Measurements from ENCODE around the gene MOB1B. TPM values are rescaled to one million over a fixed set of nuclear protein-coding genes. Genes with fewer than 3 reads are reported as not detected.

Gene MOB1B
- total and polyA plus RNA-seq, 2 of the 13 experiments (the other 11 are each of a cell fraction or from before 2014, with no cell fraction given): 3.9 to 4.0 TPM

- CTCF ChIA-PET (ENCODE audit: low intra/inter-chr PET ratio, low total read pairs): no interaction called here
Observed at GRCh38 chr4:71008196-71008595, 106.0 kb downstream of the MOB1B start.

More at GRCh38 chr4:71008196-71008595, 106.0 kb downstream of the MOB1B start:
- Histone ChIP-seq H3K27ac (ENCODE audit: extremely low read length, insufficient read depth, low read length) (no peak overlapping the region), H3K79me2 (ENCODE audit: insufficient read depth, low read length) (peaks cover 13% of the 10 kb centered on the region), H3K9me3 (ENCODE audit: low read length) (no peaks in the 10 kb centered on the region), H3K9ac (ENCODE audit: insufficient read depth, low read depth, low read length) (no peak overlapping the region), H3K4me3 (replicated peaks in 1 of 3; ENCODE audit: insufficient read depth in 1 of 3, low read depth in 2 of 3, low read length in 3 of 3) (no peak overlapping the region), H3K27me3 (ENCODE audit: control insufficient read depth in 1 of 2, insufficient read depth in 2 of 2, low read length in 2 of 2) (no peaks in the 10 kb centered on the region), H4K20me1 (ENCODE audit: insufficient read depth, low read length) (no peaks in the 10 kb centered on the region), H3K36me3 (replicated peaks in 1 of 2; ENCODE audit: control insufficient read depth in 1 of 2, insufficient read depth in 2 of 2, low read length in 2 of 2) (no peaks in the 10 kb centered on the region), H2AFZ (ENCODE audit: low read length) (no peak overlapping the region), H3K4me1 (ENCODE audit: insufficient read depth, low read length) (no peaks in the 10 kb centered on the region), H3K4me2 (ENCODE audit: low read depth, low read length) (no peak overlapping the region)
- FAIRE-seq (no peak), ATAC-seq (no peak), DNase-seq (ENCODE audit: low spot score) (no peak)
- 100% methylated on average over 2 of the region's 2 CpGs for WGBS (ENCODE audit: low lambda C conversion rate)
- BruUV-seq (replicated peaks): no TSS peak
- in situ Hi-C loops (cut with HindIII; ENCODE audit: extremely low pct_ligation_motif_present, low pct_unique_long_range_greater_than_20kb): loop anchor here (25.0 kb wide), 1 partner anchor 346 kb away; the partner anchor contains the start of gene JCHAIN
- TF ChIP-seq KDM4B (CRISPR knock-in tag; IDR thresholded peaks at IDR 0.05): no peak
- TF ChIP-seq ZNF3 (CRISPR knock-in tag; IDR thresholded peaks at IDR 0.05): no peak
- no peak for TF ChIP-seq HNF4G (IDR thresholded peaks at IDR 0.05; ENCODE audit: borderline replicate concordance, low read depth, low read length)
- no peak for TF ChIP-seq HNF4G (CRISPR knock-in tag; IDR thresholded peaks at IDR 0.05; ENCODE audit: borderline replicate concordance, low read depth)
- TF ChIP-seq ZBTB26 (CRISPR knock-in tag; IDR thresholded peaks at IDR 0.05; ENCODE audit: borderline replicate concordance): no peak
- TF ChIP-seq ZBED4 (CRISPR knock-in tag; IDR thresholded peaks at IDR 0.05; ENCODE audit: borderline replicate concordance): no peak
- no peak for TF ChIP-seq ZNF121 (CRISPR knock-in tag; IDR thresholded peaks at IDR 0.05)
- no peak for TF ChIP-seq POGK (CRISPR knock-in tag; conservative IDR thresholded peaks at IDR 0.05)
- no peak for TF ChIP-seq TBX2 (CRISPR knock-in tag; IDR thresholded peaks at IDR 0.05; ENCODE audit: borderline replicate concordance)
- intact Hi-C loops (cut with micrococcal nuclease; ENCODE audit: unreplicated experiment): loop anchor here (1.0 kb wide), 1 partner anchor 128 kb away; no protein-coding TSS in a partner anchor
- POLR2A ChIA-PET: no interaction called here
